Liver (tissue), 9 donors: ENCODE data around the gene PARD3B. TPM values are rescaled to one million over a fixed set of nuclear protein-coding genes. Genes with fewer than 3 reads are reported as not detected.

Source experiments
- DNase-seq: peaks from one replicate; pipeline ENCODE4 v3.0.0-alpha.2; 2017; ENCODE audit warnings: low spot score
- H3K27ac ChIP-seq, 2 donors: one replicate each; pipeline ENCODE4 v1.7.0; 2013; ENCODE audit warnings: inconsistent platforms in 2 of 2, low read length in 2 of 2, control low read depth in 1 of 2, low read depth in 1 of 2, mild to moderate bottlenecking in 1 of 2
- H3K27me3 ChIP-seq, 4 donors: one replicate each; pipeline versions ENCODE4 v1.6.1 to v1.7.0; 2013; ENCODE audit warnings: low read length in 3 of 4, inconsistent platforms in 1 of 4, mild to moderate bottlenecking in 1 of 4, moderate library complexity in 1 of 4; ENCODE audit not compliant: control insufficient read depth in 4 of 4, insufficient read depth in 4 of 4
- H3K36me3 ChIP-seq, 4 donors: one replicate each; pipeline versions ENCODE4 v1.6.1 to v1.7.0; 2013; ENCODE audit warnings: low read length in 3 of 4, mild to moderate bottlenecking in 3 of 4, low read depth in 1 of 4, moderate library complexity in 1 of 4; ENCODE audit not compliant: control insufficient read depth in 4 of 4, insufficient read depth in 3 of 4
- H3K4me1 ChIP-seq, 4 donors: one replicate each; pipeline versions ENCODE4 v1.6.1 to v1.7.0; 2013; ENCODE audit warnings: low read length in 3 of 4, mild to moderate bottlenecking in 3 of 4, moderate library complexity in 1 of 4; ENCODE audit not compliant: control insufficient read depth in 4 of 4, insufficient read depth in 4 of 4
- H3K4me3 ChIP-seq, 3 donors: one replicate each; pipeline versions ENCODE4 v1.6.1 to v1.7.0; 2013; ENCODE audit warnings: low read length in 3 of 3, control low read depth in 1 of 3, low read depth in 1 of 3, mild to moderate bottlenecking in 1 of 3
- H3K9ac ChIP-seq, 2 donors: one replicate each; pipeline ENCODE4 v1.7.0; 2013; ENCODE audit warnings: low read length in 2 of 2, mild to moderate bottlenecking in 2 of 2, moderate library complexity in 2 of 2, control low read depth in 1 of 2, low read depth in 1 of 2
- H3K9me3 ChIP-seq, 4 donors: one replicate each; pipeline versions ENCODE4 v1.6.1 to v1.7.0; 2013; ENCODE audit warnings: low read length in 3 of 4; ENCODE audit not compliant: control insufficient read depth in 4 of 4
- FOXA1 ChIP-seq: IDR thresholded peaks from 2 replicates; pipeline ENCODE4 v1.6.1; 2016; ENCODE audit warnings: antibody characterized with exemption
- GABPA ChIP-seq, 2 donors: IDR thresholded peaks in 1 of 2; conservative IDR thresholded peaks in 1 of 2; 2 replicates each; pipeline ENCODE4 v1.6.1; 2016; ENCODE audit warnings: antibody characterized with exemption in 2 of 2, mild to moderate bottlenecking in 1 of 2, moderate library complexity in 1 of 2
- HNF4A ChIP-seq, 2 donors: conservative IDR thresholded peaks; 2 replicates each; pipeline ENCODE4 v1.6.1; 2016; ENCODE audit warnings: antibody characterized with exemption in 2 of 2, mild to moderate bottlenecking in 2 of 2
- HNF4G ChIP-seq: IDR thresholded peaks from 2 replicates; pipeline ENCODE4 v1.6.1; 2016; ENCODE audit warnings: antibody characterized with exemption
- RAD21 ChIP-seq, 2 donors: IDR thresholded peaks; 2 replicates each; pipeline ENCODE4 v1.6.1; 2016; ENCODE audit warnings: antibody characterized with exemption in 2 of 2, mild to moderate bottlenecking in 2 of 2
- RXRA ChIP-seq, 2 donors: IDR thresholded peaks; 2 replicates each; pipeline ENCODE4 v1.6.1; 2017 to 2018; ENCODE audit warnings: antibody characterized with exemption in 2 of 2, mild to moderate bottlenecking in 1 of 2
- SP1 ChIP-seq: IDR thresholded peaks from 2 replicates; pipeline ENCODE4 v1.6.1; 2018; ENCODE audit warnings: antibody characterized with exemption, mild to moderate bottlenecking
- TAF1 ChIP-seq: conservative IDR thresholded peaks from 2 replicates; pipeline ENCODE4 v1.6.1; 2016; ENCODE audit warnings: antibody characterized with exemption, mild to moderate bottlenecking
- YY1 ChIP-seq: IDR thresholded peaks from 2 replicates; pipeline ENCODE4 v1.6.1; 2016; ENCODE audit warnings: antibody characterized with exemption, mild to moderate bottlenecking
- WGBS: extraction: QIAGEN DNeasy Blood & Tissue Kit; methylation state at CpG from one replicate; pipeline ENCODE4 v1.1.7; 2013; 5-methylcytosine and 5-hydroxymethylcytosine counted together
- polyA plus RNA-seq, 2 donors: library from polyadenylated mRNA; stranded (reverse) in 1 of 2; unstranded in 1 of 2; fragments of 200-250 nt in 1 of 2; fragments of >200 nt in 1 of 2; fragmentation: Nextera tagmentation in 1 of 2; extraction: Ambion mirVana in 1 of 2; gene quantifications; one replicate each; pipeline versions ENCODE4 v1.2.1 to v1.2.3, GENCODE V29; 2013 to 2015
- total RNA-seq, 2 donors: library from RNA; depleted of rRNA; stranded (reverse); fragments of >200 nt; gene quantifications; one replicate each; pipeline ENCODE4 v1.2.3, GENCODE V29; 2014
- TF ChIP-seq, protein P1 (sequence below): IDR thresholded peaks from 2 replicates; pipeline ENCODE4 v1.6.1; 2016; ENCODE audit warnings: antibody characterized with exemption
- TF ChIP-seq, protein P2 (sequence below): IDR thresholded peaks from 2 replicates; pipeline ENCODE4 v1.6.1; 2016; ENCODE audit warnings: antibody characterized with exemption
- TF ChIP-seq, protein P3 (sequence below): IDR thresholded peaks from 2 replicates; pipeline ENCODE4 v1.6.1; 2016; ENCODE audit warnings: antibody characterized with exemption, mild to moderate bottlenecking
- TF ChIP-seq, protein P4 (sequence below): IDR thresholded peaks from 2 replicates; pipeline ENCODE4 v1.6.1; 2016; ENCODE audit warnings: antibody characterized with exemption
- donor health status: healthy.
- donor health status: healthy.
- donor health status: healthy.
- donor health status: healthy.
- donor health status: healthy.

The PARD3B gene
- total and polyA plus RNA-seq, 4 donors, result 1.1 to 10.3 (median 3.7) TPM

DNA sequence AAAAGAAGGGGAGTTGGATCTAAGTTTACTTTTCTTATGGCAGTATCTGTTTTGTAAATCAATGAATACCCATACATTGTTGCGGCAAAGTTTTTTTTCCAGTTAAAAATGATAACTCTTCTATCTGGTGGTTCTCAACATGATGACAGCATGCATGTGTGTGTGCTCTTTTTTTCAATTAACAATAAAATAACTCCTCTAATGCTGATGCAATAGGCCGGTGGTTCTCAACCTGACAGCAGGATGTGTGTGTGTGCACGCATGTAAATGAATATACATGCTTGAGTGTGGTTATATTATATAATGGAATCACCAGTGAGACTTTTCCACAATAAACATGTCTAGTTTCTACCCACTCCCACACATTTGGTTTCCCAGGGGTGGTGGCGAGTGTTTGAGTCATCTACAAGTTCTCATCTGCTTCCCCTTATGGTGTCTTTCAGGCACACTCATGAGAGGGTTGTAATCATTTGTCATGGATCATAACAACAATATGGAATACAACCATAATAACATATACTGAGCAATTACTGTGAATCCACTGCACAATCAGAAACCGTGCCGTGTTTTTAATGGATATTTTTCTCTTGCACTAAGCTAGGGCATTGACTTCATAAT, 31.2 kb downstream of the PARD3B start:
- no peaks in the 10 kb centered on the region for H3K27me3 ChIP-seq
- 94% methylated on average over 6 of the region's 6 CpGs for WGBS
- no peak overlapping the region for H3K9ac ChIP-seq
- peaks cover 0 to 9% (median 3%) of the 10 kb centered on the region in 4 donors for H3K4me1 ChIP-seq
- no peak for TF ChIP-seq FOXA1
- no peak for TF ChIP-seq HNF4A (conservative IDR thresholded peaks at IDR 0.05)
- TF ChIP-seq, protein P1, sequence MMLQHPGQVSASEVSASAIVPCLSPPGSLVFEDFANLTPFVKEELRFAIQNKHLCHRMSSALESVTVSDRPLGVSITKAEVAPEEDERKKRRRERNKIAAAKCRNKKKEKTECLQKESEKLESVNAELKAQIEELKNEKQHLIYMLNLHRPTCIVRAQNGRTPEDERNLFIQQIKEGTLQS, result no peak
- TF ChIP-seq, protein P2, sequence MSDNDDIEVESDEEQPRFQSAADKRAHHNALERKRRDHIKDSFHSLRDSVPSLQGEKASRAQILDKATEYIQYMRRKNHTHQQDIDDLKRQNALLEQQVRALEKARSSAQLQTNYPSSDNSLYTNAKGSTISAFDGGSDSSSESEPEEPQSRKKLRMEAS, result no peak
- TF ChIP-seq SP1, result no peak
- no peak for TF ChIP-seq RXRA (IDR thresholded peaks at IDR 0.05)
- TF ChIP-seq HNF4G, result no peak
- TF ChIP-seq RAD21 (IDR thresholded peaks at IDR 0.05), result no peak
- TF ChIP-seq, protein P3, sequence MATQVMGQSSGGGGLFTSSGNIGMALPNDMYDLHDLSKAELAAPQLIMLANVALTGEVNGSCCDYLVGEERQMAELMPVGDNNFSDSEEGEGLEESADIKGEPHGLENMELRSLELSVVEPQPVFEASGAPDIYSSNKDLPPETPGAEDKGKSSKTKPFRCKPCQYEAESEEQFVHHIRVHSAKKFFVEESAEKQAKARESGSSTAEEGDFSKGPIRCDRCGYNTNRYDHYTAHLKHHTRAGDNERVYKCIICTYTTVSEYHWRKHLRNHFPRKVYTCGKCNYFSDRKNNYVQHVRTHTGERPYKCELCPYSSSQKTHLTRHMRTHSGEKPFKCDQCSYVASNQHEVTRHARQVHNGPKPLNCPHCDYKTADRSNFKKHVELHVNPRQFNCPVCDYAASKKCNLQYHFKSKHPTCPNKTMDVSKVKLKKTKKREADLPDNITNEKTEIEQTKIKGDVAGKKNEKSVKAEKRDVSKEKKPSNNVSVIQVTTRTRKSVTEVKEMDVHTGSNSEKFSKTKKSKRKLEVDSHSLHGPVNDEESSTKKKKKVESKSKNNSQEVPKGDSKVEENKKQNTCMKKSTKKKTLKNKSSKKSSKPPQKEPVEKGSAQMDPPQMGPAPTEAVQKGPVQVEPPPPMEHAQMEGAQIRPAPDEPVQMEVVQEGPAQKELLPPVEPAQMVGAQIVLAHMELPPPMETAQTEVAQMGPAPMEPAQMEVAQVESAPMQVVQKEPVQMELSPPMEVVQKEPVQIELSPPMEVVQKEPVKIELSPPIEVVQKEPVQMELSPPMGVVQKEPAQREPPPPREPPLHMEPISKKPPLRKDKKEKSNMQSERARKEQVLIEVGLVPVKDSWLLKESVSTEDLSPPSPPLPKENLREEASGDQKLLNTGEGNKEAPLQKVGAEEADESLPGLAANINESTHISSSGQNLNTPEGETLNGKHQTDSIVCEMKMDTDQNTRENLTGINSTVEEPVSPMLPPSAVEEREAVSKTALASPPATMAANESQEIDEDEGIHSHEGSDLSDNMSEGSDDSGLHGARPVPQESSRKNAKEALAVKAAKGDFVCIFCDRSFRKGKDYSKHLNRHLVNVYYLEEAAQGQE, result no peak
- TF ChIP-seq YY1, result no peak
- no peak overlapping the region for H3K4me3 ChIP-seq
- no peak for DNase-seq
- no peaks in the 10 kb centered on the region for H3K9me3 ChIP-seq
- H3K36me3 ChIP-seq, result no peaks in the 10 kb centered on the region
- H3K27ac ChIP-seq, result no peak overlapping the region

DNA sequence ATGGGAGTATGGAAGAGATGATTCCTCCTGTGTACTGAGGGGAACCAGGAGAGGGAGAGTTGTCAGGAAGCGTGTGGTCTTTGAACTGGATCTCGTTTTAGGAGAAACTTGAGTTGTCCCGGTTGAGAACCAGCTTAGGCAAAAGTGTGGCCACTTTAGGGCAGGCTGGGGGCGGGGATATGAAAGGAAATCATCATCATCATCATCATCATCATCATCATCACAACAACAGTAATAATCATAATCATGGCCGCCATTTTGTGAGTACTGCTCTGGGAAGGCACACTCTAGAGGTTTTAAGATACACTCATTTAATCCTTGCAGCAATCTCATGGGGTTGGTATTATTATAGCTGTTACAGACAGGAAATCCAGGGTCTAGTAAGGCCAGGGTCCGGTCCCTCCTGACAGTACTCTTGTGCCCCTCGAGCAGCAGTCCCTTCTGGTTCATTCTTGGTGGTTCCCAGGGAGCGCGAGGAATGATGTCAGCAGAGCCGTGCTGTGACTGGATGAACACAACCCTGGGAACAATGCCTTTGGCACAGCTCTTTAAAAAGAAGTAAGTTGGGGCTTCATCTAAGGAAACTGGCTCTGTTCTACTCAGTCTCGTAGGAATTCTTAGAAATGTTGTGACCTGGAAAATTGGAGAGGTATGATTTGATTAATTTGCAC, 33.8 kb downstream of the PARD3B start:
- H3K9ac ChIP-seq, result no peak overlapping the region
- 95% methylated on average over 11 of the region's 11 CpGs for WGBS
- no peak overlapping the region for H3K4me3 ChIP-seq
- no peak for DNase-seq
- H3K4me1 ChIP-seq, result no peaks in the 10 kb centered on the region
- TF ChIP-seq, protein P4, sequence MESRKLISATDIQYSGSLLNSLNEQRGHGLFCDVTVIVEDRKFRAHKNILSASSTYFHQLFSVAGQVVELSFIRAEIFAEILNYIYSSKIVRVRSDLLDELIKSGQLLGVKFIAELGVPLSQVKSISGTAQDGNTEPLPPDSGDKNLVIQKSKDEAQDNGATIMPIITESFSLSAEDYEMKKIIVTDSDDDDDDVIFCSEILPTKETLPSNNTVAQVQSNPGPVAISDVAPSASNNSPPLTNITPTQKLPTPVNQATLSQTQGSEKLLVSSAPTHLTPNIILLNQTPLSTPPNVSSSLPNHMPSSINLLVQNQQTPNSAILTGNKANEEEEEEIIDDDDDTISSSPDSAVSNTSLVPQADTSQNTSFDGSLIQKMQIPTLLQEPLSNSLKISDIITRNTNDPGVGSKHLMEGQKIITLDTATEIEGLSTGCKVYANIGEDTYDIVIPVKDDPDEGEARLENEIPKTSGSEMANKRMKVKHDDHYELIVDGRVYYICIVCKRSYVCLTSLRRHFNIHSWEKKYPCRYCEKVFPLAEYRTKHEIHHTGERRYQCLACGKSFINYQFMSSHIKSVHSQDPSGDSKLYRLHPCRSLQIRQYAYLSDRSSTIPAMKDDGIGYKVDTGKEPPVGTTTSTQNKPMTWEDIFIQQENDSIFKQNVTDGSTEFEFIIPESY, result no peak
- TF ChIP-seq GABPA (IDR thresholded peaks at IDR 0.05 in 1 of 2, conservative IDR thresholded peaks at IDR 0.05 in 1 of 2) (no peak), RXRA (IDR thresholded peaks at IDR 0.05) (no peak), FOXA1 (no peak), TAF1 (no peak), HNF4G (no peak), RAD21 (IDR thresholded peaks at IDR 0.05) (no peak)
- TF ChIP-seq, protein P3, result no peak
- H3K36me3 ChIP-seq, result no peaks in the 10 kb centered on the region
- no peaks in the 10 kb centered on the region for H3K9me3 ChIP-seq
- no peak overlapping the region for H3K27ac ChIP-seq
- no peaks in the 10 kb centered on the region for H3K27me3 ChIP-seq
